Natural killer cell (primary cell): ENCODE measurements around the gene RSRC1. TPM values are rescaled to one million over a fixed set of nuclear protein-coding genes. Genes with fewer than 3 reads are reported as not detected.
A peak's percentile ranks its signal among the peaks of the same experiment; 100 is the strongest.

Experiments
- ATAC-seq, 3 donors: fragments of 150-1000 bp in 2 of 3; fragments of 200-7000 bp in 1 of 3; cut with Tn5 transposase; 1 replicate in 1 of 3; 2 replicates in 2 of 3; pipeline ENCODE4 v1.10.0; 2021; ENCODE audit warnings: mild to moderate bottlenecking in 2 of 3, moderate library complexity in 2 of 3
- DNase-seq, 2 donors: peaks; one replicate each; pipeline versions ENCODE4 v3.0.0 to v3.0.0-alpha.2; 2013 to 2021; ENCODE audit warnings: mixed read lengths in 1 of 2
- H3K27ac ChIP-seq: one replicate; pipeline ENCODE4 v1.5.1; 2013; ENCODE audit warnings: mild to moderate bottlenecking, low read length
- H3K27me3 ChIP-seq: one replicate; pipeline ENCODE4 v1.6.1; 2013; ENCODE audit warnings: low read length; ENCODE audit not compliant: control insufficient read depth, insufficient read depth
- H3K36me3 ChIP-seq: one replicate; pipeline ENCODE4 v1.6.1; 2013; ENCODE audit warnings: low read length; ENCODE audit not compliant: control insufficient read depth, insufficient read depth
- H3K4me1 ChIP-seq: one replicate; pipeline ENCODE4 v1.6.1; 2013; ENCODE audit warnings: low read length; ENCODE audit not compliant: control insufficient read depth, insufficient read depth
- H3K4me3 ChIP-seq: one replicate; pipeline ENCODE4 v1.5.1; 2013; ENCODE audit warnings: low read length
- H3K9me3 ChIP-seq: one replicate; pipeline ENCODE4 v1.6.1; 2013; ENCODE audit warnings: low read length; ENCODE audit not compliant: control insufficient read depth, insufficient read depth
- H3K27ac Mint-ChIP-seq, 2 donors: one replicate each; pipeline ENCODE4 v1.8.0; 2022; ENCODE audit warnings: mild to moderate bottlenecking in 2 of 2, mixed read lengths in 2 of 2, moderate library complexity in 1 of 2
- H3K27me3 Mint-ChIP-seq, 2 donors: one replicate each; pipeline ENCODE4 v1.8.0; 2022; ENCODE audit warnings: low read depth in 2 of 2, mixed read lengths in 2 of 2
- H3K36me3 Mint-ChIP-seq: one replicate; pipeline ENCODE4 v1.8.0; 2022; ENCODE audit warnings: mixed read lengths
- H3K4me1 Mint-ChIP-seq, 2 donors: one replicate each; pipeline ENCODE4 v1.8.0; 2022; ENCODE audit warnings: mixed read lengths in 2 of 2
- H3K4me3 Mint-ChIP-seq: one replicate; pipeline ENCODE4 v1.8.0; 2022; ENCODE audit warnings: mild to moderate bottlenecking, moderate library complexity, mixed read lengths
- H3K9me3 Mint-ChIP-seq, 2 donors: one replicate each; pipeline ENCODE4 v1.8.0; 2022; ENCODE audit warnings: mixed read lengths in 2 of 2
- CTCF ChIP-seq: fragments of 200-600 bp; IDR thresholded peaks from one replicate; pipeline ENCODE4 v1.8.0; 2022; ENCODE audit warnings: antibody characterized with exemption
- WGBS: methylation state at CpG from one replicate; pipeline ENCODE4 v1.1.7; 2013; ENCODE audit warnings: missing lambda C conversion rate; ENCODE audit not compliant: insufficient coverage; 5-methylcytosine and 5-hydroxymethylcytosine counted together
- intact Hi-C: fragments of 100-400 bp; cut with micrococcal nuclease; formaldehyde crosslinking; loops from one replicate; pipeline ENCODE4 v1.14.2; 2022
- total RNA-seq, 4 donors: library from RNA; stranded (reverse); fragments of 120-200 nt in 1 of 4; gene quantifications; one replicate each; pipeline versions ENCODE4 v1.2.3 to v1.2.4, GENCODE V29; 2013 to 2022

Gene RSRC1
- total RNA-seq, 3 donors from 2014 or later (not counting 1 experiment from before 2014, with no cell fraction given) = 37.3 to 41.1 (median 37.6) TPM

DNA sequence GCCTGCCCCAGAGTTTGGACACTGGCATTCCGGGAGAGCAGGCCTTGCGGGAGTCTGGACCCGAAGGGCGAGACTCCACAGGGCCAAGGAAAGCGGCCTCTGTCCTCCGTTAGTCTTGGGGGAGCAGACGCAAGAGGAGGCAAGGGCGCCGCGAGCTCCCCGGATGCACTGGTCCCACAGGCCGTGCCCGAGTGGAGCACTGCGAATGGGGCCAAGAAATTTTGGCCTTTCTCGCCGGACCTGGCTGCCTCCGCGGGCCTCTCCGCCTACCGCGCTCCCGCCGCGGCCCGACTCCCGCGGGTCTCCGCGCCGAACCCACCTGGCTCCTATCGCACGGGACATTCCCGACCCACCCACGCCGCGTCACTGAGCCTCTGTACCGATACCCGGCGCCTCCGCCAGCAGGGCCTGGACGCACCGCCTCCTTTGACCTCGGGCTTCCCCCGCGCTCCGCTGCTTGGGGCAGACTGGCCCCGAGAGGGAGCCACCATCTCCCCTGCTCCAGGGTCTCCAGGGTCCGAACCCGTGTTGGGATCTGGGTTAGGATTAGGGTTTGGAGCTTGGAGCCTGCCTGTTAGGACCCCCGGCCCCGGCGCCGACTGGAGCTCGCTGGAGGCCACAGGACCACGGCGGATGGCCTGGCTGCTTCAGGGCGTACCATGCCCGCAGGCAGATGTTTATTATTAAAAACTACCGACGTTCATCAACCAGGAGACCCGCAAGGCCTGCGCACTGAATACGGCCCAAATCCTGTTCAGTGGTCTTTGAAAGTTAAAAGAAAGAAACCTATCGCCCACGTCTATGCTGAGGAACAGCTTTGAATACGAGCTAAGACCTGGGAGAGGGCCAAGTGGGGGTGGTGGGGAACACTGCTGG is 15.4 kb upstream of the RSRC1 start:
- WGBS = 15% methylated on average over 66 of the region's 66 CpGs
- H3K27me3 Mint-ChIP-seq = peaks cover 61 to 87% of the 10 kb centered on the region in 2 donors
- no peak for TF ChIP-seq CTCF
- Histone ChIP-seq H3K27ac (no peak overlapping the region), H3K27me3 (peaks cover 65% of the 10 kb centered on the region), H3K4me3 (no peak overlapping the region), H3K4me1 (peaks cover 18% of the 10 kb centered on the region), H3K9me3 (peaks cover 3% of the 10 kb centered on the region), H3K36me3 (no peaks in the 10 kb centered on the region)
- ATAC-seq = no peak
- peaks cover 11 to 23% of the 10 kb centered on the region in 2 donors for H3K4me1 Mint-ChIP-seq
- peak in 1 of 2 donors; percentile 17 for DNase-seq
- no peaks in the 10 kb centered on the region for H3K9me3 Mint-ChIP-seq
- no peak overlapping the region for H3K27ac Mint-ChIP-seq
- no peak overlapping the region for H3K4me3 Mint-ChIP-seq
- intact Hi-C loops = no loop called here
- no peaks in the 10 kb centered on the region for H3K36me3 Mint-ChIP-seq

DNA sequence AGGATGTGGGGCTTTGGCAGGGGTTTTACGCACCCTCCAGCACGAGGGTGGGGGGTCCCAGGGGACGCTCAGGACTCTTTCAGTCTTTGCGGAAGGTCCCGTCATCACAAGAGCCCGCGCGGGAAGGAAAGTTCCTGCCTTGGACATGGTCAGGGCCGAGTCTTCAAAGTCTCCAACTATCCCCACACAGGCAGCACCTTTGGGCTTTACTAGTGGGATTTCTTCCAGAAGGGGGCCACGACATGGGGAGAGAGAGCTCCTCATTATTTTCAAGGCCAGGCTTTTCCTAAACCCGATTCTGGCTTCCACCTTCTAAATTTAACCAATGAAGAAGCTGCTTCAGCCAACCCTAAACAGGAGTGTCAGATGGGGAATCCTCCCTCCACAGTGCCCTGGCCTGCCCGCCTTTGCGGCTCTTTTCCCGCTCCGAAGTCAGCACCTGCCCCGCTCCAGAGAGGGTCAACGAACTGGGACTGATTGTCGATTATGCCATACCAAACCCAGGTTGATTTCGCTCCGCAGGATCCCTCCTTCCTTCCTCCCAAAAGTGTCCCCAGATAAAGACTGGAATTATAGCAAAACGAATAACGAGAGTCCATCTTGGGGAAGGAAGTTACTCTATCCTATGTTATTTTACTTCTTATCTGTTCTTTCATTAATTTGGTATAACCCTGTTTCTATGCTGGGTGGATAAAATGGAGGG is 14.6 kb upstream of the RSRC1 start:
- H3K27ac Mint-ChIP-seq = no peak overlapping the region

DNA sequence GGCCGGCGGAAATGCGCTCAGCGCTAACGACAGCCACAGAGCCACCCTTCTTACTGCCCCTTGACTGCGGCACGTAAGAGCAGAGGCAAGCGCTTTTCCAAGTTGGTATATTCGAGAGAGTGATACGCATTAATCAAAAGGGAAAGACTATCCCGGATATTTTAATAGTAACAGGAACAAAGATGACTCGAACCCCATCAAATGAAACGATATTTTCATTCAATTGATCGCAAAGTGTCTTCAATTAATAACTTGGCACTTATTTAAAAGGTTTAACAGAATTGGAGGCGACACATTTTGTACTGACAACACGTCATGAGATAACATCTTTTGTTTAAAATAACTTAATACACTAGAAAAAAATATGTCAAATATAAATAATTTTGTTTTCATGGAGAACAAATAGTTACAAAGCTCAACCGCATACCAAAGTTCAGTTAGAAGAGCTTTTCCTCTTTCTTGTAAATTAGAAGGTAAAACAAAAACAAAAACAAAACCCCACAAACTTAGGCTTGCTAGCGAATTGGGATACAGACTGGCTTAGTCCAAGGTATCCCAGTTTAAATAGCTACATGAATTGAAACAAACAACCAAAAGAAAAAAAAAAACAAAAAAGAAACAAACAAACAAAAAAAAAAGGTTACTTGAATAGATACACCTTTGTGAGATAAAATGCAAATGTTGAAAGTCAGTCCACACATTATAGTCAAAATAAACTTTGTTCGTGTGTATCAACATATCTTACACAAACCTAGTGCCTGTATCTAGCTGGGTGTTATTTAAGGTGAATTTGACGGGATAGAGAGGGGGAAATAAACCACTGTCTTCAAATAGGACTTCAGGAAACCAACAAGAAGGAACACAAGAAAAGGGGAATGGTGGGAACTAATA is 13.8 kb upstream of the RSRC1 start:
- H3K27me3 Mint-ChIP-seq = peaks cover 62 to 88% of the 10 kb centered on the region in 2 donors
- Histone ChIP-seq H3K36me3 (no peaks in the 10 kb centered on the region), H3K27me3 (peaks cover 74% of the 10 kb centered on the region), H3K9me3 (peaks cover 6% of the 10 kb centered on the region), H3K27ac (no peak overlapping the region), H3K4me3 (no peak overlapping the region), H3K4me1 (peaks cover 18% of the 10 kb centered on the region)
- H3K9me3 Mint-ChIP-seq = no peaks in the 10 kb centered on the region
- H3K36me3 Mint-ChIP-seq = no peaks in the 10 kb centered on the region
- peaks cover 11 to 23% of the 10 kb centered on the region in 2 donors for H3K4me1 Mint-ChIP-seq
- intact Hi-C loops = no loop called here
- WGBS = 27% methylated on average over 15 of the region's 20 CpGs
- no peak for TF ChIP-seq CTCF
- no peak overlapping the region for H3K4me3 Mint-ChIP-seq
- no peak for ATAC-seq
- no peak overlapping the region for H3K27ac Mint-ChIP-seq
- peak in 1 of 2 donors; percentile 11 for DNase-seq

More for the DNA sequence above, 14.6 kb upstream of the RSRC1 start:
- peaks cover 18% of the 10 kb centered on the region for H3K4me1 ChIP-seq
- H3K4me3 ChIP-seq = no peak overlapping the region
- Mint-ChIP-seq H3K9me3 (no peaks in the 10 kb centered on the region), H3K4me1 (peaks cover 11 to 23% of the 10 kb centered on the region in 2 donors), H3K27me3 (peaks cover 63 to 88% of the 10 kb centered on the region in 2 donors), H3K36me3 (no peaks in the 10 kb centered on the region), H3K4me3 (no peak overlapping the region)
- no peaks in the 10 kb centered on the region for H3K36me3 ChIP-seq
- WGBS = 14% methylated on average over 19 of the region's 22 CpGs
- H3K9me3 ChIP-seq = peaks cover 6% of the 10 kb centered on the region
- intact Hi-C loops = no loop called here
- H3K27me3 ChIP-seq = peaks cover 68% of the 10 kb centered on the region
- no peak for TF ChIP-seq CTCF
- no peak overlapping the region for H3K27ac ChIP-seq
- DNase-seq = peak in 1 of 2 donors; percentile 16
- no peak for ATAC-seq
